IMR-90 (cell line): ENCODE data around the gene SLC4A11.

Source experiments
- BHLHE40 ChIP-seq: fragments of 150-350 bp; IDR thresholded peaks from 2 replicates; pipeline ENCODE4 v1.6.1; 2016; ENCODE audit warnings: mild to moderate bottlenecking, low read depth, low read length
- NFE2L2 ChIP-seq: fragments of 150-350 bp; IDR thresholded peaks from 2 replicates; pipeline ENCODE4 v1.6.1; 2016; ENCODE audit warnings: low read depth, mild to moderate bottlenecking, low read length
- POLR2A ChIP-seq: IDR thresholded peaks from 2 replicates; pipeline ENCODE4 v1.6.1; 2012; ENCODE audit warnings: mild to moderate bottlenecking, low read depth, low read length
- RAD21 ChIP-seq: IDR thresholded peaks from 2 replicates; pipeline ENCODE4 v1.6.1; 2012; ENCODE audit warnings: low read length, improper control_type of control experiment
- RCOR1 ChIP-seq: IDR thresholded peaks from 2 replicates; pipeline ENCODE4 v1.6.1; 2012; ENCODE audit warnings: mild to moderate bottlenecking, low read length, improper control_type of control experiment; ENCODE audit not compliant: insufficient replicate concordance
- RFX5 ChIP-seq: IDR thresholded peaks from 2 replicates; pipeline ENCODE4 v1.8.0; 2012; ENCODE audit warnings: low read depth, mild to moderate bottlenecking, low read length, moderate library complexity
- SMC3 ChIP-seq: fragments of 150-350 bp; IDR thresholded peaks from 2 replicates; pipeline ENCODE4 v1.6.1; 2016; ENCODE audit warnings: low read depth, mild to moderate bottlenecking, antibody characterized with exemption, low read length, moderate library complexity
- TF ChIP-seq, protein P1 (sequence below): conservative IDR thresholded peaks from 2 replicates; pipeline ENCODE4 v1.5.1; 2012; ENCODE audit warnings: mild to moderate bottlenecking, low read depth, low read length, improper control_type of control experiment

DNA sequence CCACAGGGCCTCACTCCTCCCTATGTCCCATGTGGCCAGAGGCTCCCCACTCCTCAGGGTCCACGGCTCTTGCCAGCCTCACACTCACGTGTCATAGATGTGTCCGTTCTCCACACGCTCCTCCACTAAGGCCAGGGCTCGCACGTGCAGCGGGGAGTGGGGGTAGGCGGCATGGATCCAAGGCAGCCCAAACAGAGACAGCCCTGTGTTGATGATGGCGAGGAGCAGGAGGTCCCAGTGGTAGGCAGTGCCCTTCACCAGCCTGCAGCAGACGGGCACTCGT, 10.3 kb downstream of the SLC4A11 start:
- TF ChIP-seq, protein P1, sequence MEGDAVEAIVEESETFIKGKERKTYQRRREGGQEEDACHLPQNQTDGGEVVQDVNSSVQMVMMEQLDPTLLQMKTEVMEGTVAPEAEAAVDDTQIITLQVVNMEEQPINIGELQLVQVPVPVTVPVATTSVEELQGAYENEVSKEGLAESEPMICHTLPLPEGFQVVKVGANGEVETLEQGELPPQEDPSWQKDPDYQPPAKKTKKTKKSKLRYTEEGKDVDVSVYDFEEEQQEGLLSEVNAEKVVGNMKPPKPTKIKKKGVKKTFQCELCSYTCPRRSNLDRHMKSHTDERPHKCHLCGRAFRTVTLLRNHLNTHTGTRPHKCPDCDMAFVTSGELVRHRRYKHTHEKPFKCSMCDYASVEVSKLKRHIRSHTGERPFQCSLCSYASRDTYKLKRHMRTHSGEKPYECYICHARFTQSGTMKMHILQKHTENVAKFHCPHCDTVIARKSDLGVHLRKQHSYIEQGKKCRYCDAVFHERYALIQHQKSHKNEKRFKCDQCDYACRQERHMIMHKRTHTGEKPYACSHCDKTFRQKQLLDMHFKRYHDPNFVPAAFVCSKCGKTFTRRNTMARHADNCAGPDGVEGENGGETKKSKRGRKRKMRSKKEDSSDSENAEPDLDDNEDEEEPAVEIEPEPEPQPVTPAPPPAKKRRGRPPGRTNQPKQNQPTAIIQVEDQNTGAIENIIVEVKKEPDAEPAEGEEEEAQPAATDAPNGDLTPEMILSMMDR: no peak
- TF ChIP-seq POLR2A (no peak), BHLHE40 (no peak), RCOR1 (no peak), RAD21 (no peak), RFX5 (no peak), SMC3 (no peak), NFE2L2 (no peak)
